ENCODE measurements around the gene GSTO2.
A peak's percentile ranks its signal among the peaks of the same experiment; 100 is the strongest.

Gene GSTO2

DNA sequence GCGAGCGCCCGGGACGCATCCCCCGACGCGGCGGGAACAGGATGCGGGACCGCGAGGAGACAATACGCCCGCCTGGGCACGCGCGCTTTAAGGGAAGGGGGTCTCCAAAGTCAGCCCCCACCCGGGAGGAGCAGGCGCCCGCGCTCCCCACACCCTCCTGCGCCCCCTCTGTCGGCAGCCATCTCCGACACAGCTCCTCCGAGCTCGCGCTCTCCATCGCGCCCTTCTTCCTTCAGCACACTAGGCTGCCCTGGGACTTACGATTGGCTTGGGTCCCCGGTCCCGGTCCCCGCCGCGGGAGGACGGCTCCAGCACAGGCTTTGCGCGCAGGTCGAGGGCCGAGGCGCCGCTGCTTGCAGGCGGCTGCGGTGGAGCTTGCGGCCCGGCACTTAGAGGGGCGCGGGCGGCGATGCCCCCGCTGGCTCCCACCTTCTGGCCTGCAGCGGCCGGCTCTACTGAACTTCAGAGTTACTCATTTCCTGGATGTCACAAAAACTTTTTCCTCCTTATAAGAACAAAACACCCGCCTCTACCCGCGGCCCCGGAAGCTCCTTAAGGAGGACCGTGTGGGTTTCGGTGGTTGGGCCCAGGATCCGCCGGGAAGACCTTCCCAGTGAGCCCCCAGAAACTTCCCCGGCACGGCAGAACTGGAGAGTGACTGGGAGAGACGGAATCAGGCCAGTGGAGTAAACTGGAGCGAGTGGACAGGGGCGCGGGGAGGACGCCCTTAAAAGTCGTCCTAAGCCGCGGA is 69.2 kb downstream of the GSTO2 start, which contains the start of gene ITPRIP:
Gene ITPRIP, minus strand, starts transcription at position 481 of the 751 bp plus-strand sequence. CDS start 22,414 bp downstream, outside the sequence.
- peaks cover 4% of the 10 kb centered on the region for H3K27me3 Mint-ChIP-seq (ENCODE audit: low read depth)
- peaks cover 44% of the 10 kb centered on the region for H3K4me1 Mint-ChIP-seq (ENCODE audit: low read depth)
- H3K4me3 Mint-ChIP-seq = peak within 1 kb of the TSS; percentile 96
- H3K36me3 Mint-ChIP-seq (ENCODE audit: low read depth) = peaks cover 3% of the 10 kb centered on the region
- no peaks in the 10 kb centered on the region for H3K9me3 Mint-ChIP-seq
- H3K27ac Mint-ChIP-seq = peak within 1 kb of the TSS; percentile 97

DNA sequence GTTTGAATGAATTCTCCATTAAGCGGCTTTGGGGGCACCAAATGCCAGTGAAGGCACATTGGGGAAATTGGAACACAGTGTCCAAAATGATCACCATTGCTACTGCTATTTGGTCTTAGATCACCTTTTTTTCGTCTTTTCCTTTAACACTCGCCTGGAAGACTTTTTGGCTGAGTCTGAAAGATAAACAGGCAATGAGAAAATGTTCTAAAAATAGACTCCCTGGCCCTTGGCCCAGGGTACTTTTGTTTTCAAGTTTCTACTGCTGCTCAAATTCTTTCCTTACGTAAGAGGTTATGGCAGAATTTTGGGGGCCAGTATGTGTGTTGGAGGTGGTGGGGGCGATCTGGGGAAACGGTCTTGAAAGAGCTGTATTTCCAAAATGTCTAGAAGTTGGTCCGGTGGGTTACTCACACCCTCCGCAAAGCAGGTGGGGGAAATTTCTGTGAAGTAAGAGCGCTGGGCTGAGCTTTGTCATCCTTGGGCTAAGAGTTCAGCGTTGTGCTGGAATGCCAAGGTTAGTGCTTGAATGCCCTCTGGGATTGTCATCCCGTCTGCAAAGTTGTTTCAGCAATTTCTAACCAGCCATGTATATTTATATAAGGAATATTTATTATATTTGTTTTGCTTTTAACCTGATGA is 70.6 kb downstream of the GSTO2 start:
- H3K9me3 Mint-ChIP-seq = no peaks in the 10 kb centered on the region
- peaks cover 4% of the 10 kb centered on the region for H3K27me3 Mint-ChIP-seq (ENCODE audit: low read depth)
- peaks cover 3% of the 10 kb centered on the region for H3K36me3 Mint-ChIP-seq (ENCODE audit: low read depth)
- peak overlapping the region; percentile 96 for H3K4me3 Mint-ChIP-seq
- H3K27ac Mint-ChIP-seq = peak overlapping the region; percentile 97
- H3K4me1 Mint-ChIP-seq (ENCODE audit: low read depth) = peaks cover 34% of the 10 kb centered on the region

DNA sequence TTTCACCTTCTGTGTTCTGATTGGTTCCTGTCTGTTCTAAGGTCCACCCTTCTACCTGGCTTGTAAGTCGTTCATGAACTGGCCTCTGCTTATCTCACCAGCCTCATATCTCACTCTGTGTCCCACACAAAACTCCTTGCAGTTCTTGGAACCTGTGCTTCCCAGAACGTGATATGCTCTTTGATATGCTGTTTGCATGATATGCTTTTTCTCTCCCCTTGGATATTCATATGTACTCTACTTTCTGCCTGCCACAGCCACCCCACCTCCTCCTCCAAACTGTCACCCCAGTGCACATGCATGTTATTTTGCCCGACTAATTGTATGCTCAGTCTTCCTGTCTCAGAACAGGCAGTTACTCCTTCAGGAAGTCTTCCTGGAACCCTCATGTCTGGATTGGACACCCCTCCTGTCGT is 71.1 kb downstream of the GSTO2 start:
- H3K27me3 Mint-ChIP-seq (ENCODE audit: low read depth) = peaks cover 4% of the 10 kb centered on the region
- H3K4me1 Mint-ChIP-seq (ENCODE audit: low read depth) = peaks cover 32% of the 10 kb centered on the region
- H3K4me3 Mint-ChIP-seq = peak overlapping the region; percentile 55
- peaks cover 3% of the 10 kb centered on the region for H3K36me3 Mint-ChIP-seq (ENCODE audit: low read depth)
- H3K9me3 Mint-ChIP-seq = no peaks in the 10 kb centered on the region
- peak overlapping the region; percentile 47 for H3K27ac Mint-ChIP-seq

DNA sequence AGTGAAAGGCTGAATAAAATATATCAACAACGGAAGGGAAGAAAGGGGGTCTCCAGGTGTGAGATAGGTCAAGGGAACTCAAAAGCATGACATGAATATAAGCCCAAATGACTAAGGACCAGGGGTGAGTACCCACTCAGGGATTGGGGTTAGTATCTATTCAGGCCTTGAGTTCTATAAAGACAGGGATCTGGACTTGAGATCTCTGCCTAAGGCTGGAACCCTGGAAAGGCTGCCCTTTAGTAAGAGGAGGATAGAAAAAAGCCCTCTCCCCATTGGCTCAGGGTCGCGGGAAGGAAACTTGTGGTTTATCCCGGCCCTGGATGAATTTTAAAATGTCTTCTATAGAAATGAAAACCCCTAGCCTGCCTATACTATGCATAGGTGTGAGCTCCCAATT is 71.7 kb downstream of the GSTO2 start:
- Mint-ChIP-seq H3K36me3 (ENCODE audit: low read depth) (peaks cover 5% of the 10 kb centered on the region), H3K4me1 (ENCODE audit: low read depth) (peaks cover 32% of the 10 kb centered on the region), H3K27me3 (ENCODE audit: low read depth) (peaks cover 4% of the 10 kb centered on the region), H3K27ac (no peak overlapping the region), H3K4me3 (no peak overlapping the region), H3K9me3 (peaks cover 5% of the 10 kb centered on the region)

DNA sequence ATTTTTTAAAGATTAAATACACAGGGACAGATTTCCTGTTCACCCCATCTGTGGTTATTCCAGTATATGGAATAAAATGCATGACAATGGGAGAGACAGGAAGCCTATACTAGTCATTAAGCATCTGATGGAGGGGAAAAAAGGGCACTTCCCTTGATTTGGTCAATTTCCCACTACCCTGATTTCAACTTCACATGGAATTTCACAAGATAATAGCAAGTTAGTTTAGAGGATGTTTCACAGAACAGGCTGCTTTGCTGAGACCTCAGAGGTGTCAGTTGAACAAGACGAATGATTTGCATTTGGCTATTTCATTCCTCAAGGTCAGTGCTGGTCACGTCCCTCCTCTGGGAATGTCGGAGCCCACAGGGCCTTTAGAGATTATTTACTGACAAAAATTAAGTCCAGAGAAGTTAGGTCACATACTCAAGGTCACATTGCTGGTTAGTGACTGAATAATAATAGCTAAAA is 74.0 kb downstream of the GSTO2 start:
- Mint-ChIP-seq H3K4me1 (ENCODE audit: low read depth) (peaks cover 27% of the 10 kb centered on the region), H3K4me3 (no peak overlapping the region), H3K36me3 (ENCODE audit: low read depth) (peaks cover 6% of the 10 kb centered on the region), H3K9me3 (peaks cover 9% of the 10 kb centered on the region), H3K27me3 (ENCODE audit: low read depth) (peaks cover 4% of the 10 kb centered on the region), H3K27ac (no peak overlapping the region)

DNA sequence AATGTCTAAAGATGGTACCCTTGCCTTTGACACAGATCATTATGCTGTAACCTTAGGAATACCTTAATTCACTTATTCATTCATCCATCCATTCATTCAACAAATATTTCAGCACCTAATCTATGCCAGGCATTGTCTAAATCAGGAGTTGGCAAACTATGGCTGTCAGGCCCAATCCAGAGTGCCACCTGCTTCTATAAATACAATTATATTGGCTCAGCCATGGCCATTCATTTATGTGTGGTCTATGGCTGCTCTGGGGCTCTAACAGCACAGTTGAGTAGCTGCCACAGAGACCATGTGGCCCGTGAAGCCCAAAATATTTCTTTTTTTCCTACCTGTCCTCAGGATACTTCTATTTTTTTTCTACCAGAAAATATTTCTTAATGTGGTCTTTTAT is 75.2 kb downstream of the GSTO2 start:
- H3K4me1 Mint-ChIP-seq (ENCODE audit: low read depth) = peaks cover 21% of the 10 kb centered on the region
- H3K27me3 Mint-ChIP-seq (ENCODE audit: low read depth) = peaks cover 4% of the 10 kb centered on the region
- H3K36me3 Mint-ChIP-seq (ENCODE audit: low read depth) = peaks cover 6% of the 10 kb centered on the region
- H3K27ac Mint-ChIP-seq = no peak overlapping the region
- no peak overlapping the region for H3K4me3 Mint-ChIP-seq
- H3K9me3 Mint-ChIP-seq = peaks cover 9% of the 10 kb centered on the region

DNA sequence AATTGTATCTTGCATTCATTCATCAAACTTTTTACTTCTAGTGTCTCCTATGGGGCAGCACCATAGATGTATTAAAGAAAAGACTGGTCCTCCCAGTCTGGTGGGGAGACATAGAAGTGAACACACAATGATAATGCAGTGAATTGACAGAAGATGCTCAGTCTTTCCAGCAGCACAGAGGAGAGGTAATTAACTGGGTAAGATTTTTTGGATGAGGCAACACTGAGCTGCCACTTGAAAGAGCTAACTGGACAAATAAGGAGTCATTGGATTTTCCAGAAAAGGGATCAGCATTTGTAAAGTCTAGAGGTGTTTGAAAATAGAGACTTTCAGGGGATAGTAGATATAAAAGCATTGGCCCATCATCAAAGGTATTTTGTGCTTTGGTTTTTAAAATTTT is 76.5 kb downstream of the GSTO2 start:
- Mint-ChIP-seq H3K4me1 (ENCODE audit: low read depth) (peaks cover 12% of the 10 kb centered on the region), H3K27ac (no peak overlapping the region), H3K4me3 (no peak overlapping the region), H3K36me3 (ENCODE audit: low read depth) (peaks cover 5% of the 10 kb centered on the region), H3K27me3 (ENCODE audit: low read depth) (no peaks in the 10 kb centered on the region), H3K9me3 (peaks cover 9% of the 10 kb centered on the region)

DNA sequence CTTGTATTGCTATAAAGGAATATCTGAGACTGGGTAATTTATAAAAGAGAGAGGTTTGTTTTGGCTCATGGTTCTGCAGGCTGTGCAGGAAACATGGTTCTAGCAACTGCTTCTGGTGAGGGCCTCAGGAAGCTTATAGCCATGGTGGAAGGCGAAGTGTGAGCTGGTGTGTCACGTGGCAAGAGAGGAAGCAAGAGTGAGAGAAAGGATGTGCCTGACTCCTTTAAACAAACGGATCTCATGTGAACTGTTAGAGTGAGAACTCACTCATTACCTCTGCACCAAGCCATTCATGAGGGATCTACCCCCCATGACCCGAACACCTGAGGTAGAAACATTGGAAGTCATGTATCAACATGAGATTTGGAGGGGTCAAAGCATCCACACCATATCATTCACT is 77.0 kb downstream of the GSTO2 start:
- H3K4me3 Mint-ChIP-seq = no peak overlapping the region
- no peak overlapping the region for H3K27ac Mint-ChIP-seq
- peaks cover 9% of the 10 kb centered on the region for H3K9me3 Mint-ChIP-seq

DNA sequence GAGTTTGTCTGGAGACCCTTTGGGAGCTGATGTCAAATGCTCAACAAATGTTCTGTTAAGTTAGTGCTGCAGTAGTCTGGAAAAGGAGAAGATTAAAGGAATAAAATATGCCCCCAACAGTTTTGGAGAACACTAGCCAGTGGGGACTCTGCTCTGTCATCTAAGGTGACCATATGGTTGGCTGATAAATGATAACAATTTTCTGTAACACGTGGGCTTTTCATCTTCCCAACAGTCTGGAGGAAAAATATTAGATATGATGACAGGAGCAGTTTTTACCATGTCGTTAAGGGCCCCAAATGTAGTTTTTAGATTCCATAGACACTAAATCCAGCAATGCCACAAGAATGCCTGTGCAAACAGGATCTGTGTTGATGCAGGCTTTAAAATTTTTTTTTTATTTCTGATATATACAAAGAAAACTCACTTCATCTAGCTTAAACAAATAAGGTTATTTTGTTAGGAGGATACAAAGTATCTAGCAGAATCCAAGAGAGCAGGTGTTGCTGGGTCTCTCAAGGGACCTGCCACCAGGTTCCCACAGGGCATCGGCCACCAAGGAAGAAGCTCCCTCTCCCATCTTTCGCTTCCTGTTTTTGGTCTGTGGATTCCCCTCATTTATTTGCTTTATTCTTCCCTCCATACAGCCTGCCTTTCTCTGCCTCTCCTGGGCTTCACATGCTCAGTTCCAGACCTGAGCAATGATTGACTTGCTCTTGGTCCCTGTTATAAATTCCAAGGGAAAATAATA is 78.5 kb downstream of the GSTO2 start:
- Mint-ChIP-seq H3K9me3 (peaks cover 9% of the 10 kb centered on the region), H3K36me3 (ENCODE audit: low read depth) (peaks cover 5% of the 10 kb centered on the region), H3K27me3 (ENCODE audit: low read depth) (no peaks in the 10 kb centered on the region), H3K27ac (no peak overlapping the region), H3K4me3 (no peak overlapping the region), H3K4me1 (ENCODE audit: low read depth) (peaks cover 27% of the 10 kb centered on the region)

More for the DNA sequence above, 77.0 kb downstream of the GSTO2 start:
- no peaks in the 10 kb centered on the region for H3K27me3 Mint-ChIP-seq (ENCODE audit: low read depth)
- H3K36me3 Mint-ChIP-seq (ENCODE audit: low read depth) = peaks cover 5% of the 10 kb centered on the region
- peaks cover 12% of the 10 kb centered on the region for H3K4me1 Mint-ChIP-seq (ENCODE audit: low read depth)

DNA sequence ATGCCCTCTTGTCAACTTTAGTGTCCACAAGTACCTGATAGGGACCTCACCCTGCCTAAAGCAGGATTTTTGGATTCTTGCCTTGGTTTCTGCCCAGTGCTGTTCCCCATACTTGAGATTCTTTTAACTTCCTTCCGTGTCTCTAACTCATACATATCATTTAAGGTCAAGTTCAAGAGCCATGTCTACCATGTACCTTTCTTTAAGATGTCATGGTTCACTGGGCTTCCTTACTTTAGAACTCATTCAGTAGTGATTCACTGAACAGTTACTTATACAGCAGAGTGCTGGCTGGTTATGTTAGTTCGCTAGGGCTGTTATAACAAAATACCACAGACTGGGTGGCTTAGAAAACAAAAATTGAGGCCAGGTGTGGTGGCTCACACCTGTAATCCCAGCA is 79.6 kb downstream of the GSTO2 start:
- Mint-ChIP-seq H3K36me3 (ENCODE audit: low read depth) (peaks cover 5% of the 10 kb centered on the region), H3K9me3 (peaks cover 9% of the 10 kb centered on the region), H3K4me1 (ENCODE audit: low read depth) (peaks cover 32% of the 10 kb centered on the region), H3K27ac (no peak overlapping the region), H3K27me3 (ENCODE audit: low read depth) (no peaks in the 10 kb centered on the region), H3K4me3 (no peak overlapping the region)

DNA sequence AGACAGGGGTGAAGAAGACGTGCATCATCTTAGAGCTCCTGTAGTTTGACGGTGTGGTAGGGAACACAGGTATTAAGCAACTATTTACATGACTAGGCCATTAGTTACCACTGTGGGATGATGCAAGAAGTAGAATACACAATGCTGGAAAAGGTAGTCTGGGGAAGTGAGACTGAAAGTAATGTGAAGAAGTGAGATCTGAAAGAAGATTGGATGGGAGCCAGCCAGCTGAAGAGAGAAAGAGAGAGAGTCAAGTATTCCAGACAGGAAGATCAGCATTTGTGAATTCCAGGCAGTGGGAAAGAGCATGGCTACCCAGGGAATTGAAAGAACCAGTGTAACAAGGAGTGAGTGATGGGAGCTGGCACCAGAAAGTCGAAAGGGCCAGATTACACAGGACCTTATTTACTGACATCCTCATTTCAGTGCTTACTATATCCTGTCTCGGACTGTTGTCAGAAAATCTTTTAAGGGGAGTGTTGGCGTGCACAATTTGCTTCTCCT is 80.7 kb downstream of the GSTO2 start:
- H3K27me3 Mint-ChIP-seq (ENCODE audit: low read depth) = no peaks in the 10 kb centered on the region
- H3K4me1 Mint-ChIP-seq (ENCODE audit: low read depth) = peaks cover 32% of the 10 kb centered on the region
- H3K4me3 Mint-ChIP-seq = no peak overlapping the region
- H3K36me3 Mint-ChIP-seq (ENCODE audit: low read depth) = peaks cover 5% of the 10 kb centered on the region
- no peak overlapping the region for H3K27ac Mint-ChIP-seq
- peaks cover 9% of the 10 kb centered on the region for H3K9me3 Mint-ChIP-seq

DNA sequence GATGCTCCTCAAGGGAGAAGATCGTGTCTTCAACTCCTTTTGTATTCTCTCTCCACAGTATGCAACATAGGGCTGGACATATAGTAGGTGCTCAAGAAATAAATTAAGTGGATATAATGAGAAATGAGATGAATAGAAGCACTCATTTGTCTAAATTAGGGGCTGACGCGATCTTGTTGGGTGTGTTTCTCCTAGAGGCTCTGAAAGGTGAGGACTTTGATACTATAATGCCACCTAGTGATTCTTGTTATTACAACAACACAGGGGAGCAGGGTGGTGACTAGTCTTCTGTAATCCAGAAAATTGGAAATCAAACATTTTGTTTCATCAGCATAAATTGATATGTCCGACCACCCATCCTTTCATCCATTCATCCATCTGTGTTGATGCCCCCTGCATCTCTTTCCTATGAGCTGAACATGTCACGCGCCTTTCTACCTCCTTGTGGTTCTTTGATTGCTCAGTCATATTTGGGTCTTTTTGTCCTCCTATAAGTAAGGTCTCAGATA is 81.2 kb downstream of the GSTO2 start:
- Mint-ChIP-seq H3K4me1 (ENCODE audit: low read depth) (peaks cover 31% of the 10 kb centered on the region), H3K27ac (no peak overlapping the region), H3K9me3 (peaks cover 8% of the 10 kb centered on the region), H3K36me3 (ENCODE audit: low read depth) (peaks cover 5% of the 10 kb centered on the region), H3K27me3 (ENCODE audit: low read depth) (no peaks in the 10 kb centered on the region), H3K4me3 (no peak overlapping the region)

DNA sequence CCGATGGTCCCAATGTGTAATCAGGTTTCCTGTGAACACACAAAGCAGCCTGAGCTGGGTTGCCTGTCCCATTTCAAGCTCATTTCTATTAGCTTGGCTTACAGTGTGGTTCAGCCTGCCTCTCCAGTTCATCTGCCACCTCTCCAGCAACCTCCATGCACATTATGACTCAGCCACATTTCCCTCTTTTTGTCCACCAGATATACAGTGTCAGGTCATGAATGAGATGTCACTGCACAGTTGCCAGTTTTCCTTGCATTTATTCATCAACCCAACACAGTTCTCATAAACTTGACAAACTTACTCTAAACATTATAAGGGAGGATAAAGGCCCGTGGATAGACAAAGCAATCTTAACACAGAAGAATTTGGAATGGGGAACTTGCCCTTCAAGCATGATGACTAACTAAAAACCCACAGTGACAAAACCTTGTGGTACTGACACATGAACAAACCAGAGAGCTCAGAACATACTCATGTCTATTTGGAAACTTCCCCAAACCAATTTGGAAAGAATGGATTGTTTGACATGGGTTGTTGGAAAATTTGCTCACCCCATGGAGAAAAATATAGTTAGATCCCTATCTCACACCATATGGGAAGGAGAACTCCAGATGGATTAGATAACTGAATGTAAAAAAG is 82.2 kb downstream of the GSTO2 start:
- Mint-ChIP-seq H3K27me3 (ENCODE audit: low read depth) (no peaks in the 10 kb centered on the region), H3K36me3 (ENCODE audit: low read depth) (no peaks in the 10 kb centered on the region), H3K9me3 (no peaks in the 10 kb centered on the region), H3K27ac (peak overlapping the region; percentile 81), H3K4me3 (peak overlapping the region; percentile 48), H3K4me1 (ENCODE audit: low read depth) (peaks cover 22% of the 10 kb centered on the region)

DNA sequence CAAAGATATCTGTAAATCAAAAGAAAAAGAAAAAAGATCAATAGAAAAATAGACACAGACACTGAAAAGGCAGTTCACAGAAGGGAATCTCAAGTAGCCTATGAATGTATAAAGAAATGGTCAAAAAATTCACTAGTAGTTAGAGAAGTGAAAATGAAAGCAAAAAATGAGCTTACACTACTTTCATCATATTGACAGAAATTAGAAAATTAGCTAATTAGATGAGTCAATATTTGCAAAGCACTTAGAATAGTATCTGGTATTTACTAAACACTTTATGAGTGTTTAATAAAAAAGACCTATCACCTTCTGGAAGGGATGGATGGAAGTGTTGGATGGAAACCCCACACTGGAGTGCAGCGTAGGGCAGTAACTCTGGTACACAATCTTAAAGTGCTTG is 82.9 kb downstream of the GSTO2 start:
- Mint-ChIP-seq H3K4me1 (ENCODE audit: low read depth) (peaks cover 20% of the 10 kb centered on the region), H3K9me3 (no peaks in the 10 kb centered on the region), H3K36me3 (ENCODE audit: low read depth) (no peaks in the 10 kb centered on the region), H3K4me3 (no peak overlapping the region), H3K27ac (peak overlapping the region; percentile 81), H3K27me3 (ENCODE audit: low read depth) (no peaks in the 10 kb centered on the region)

All from T-helper 1 cell treated with Interleukin-12 subunit alpha and Interleukin-12 subunit beta and Interleukin-4 antibody, amounts not matched to agents 30 μg/mL and 1 μg/mL, for 36 hours (primary cell).